ENCODE measurements around the gene MYL5. TPM values are rescaled to one million over a fixed set of nuclear protein-coding genes. Genes with fewer than 3 reads are reported as not detected.

Gene MYL5
- polyA plus RNA-seq, 1 donor from 2014 or later = 15.1 TPM

GRCh38 chr4:722851-723360 lies 48.6 kb downstream of the MYL5 start:
- TF ChIP-seq RAD21 (conservative IDR thresholded peaks at IDR 0.05) = no peak
- no peak for TF ChIP-seq EZH2 (IDR thresholded peaks at IDR 0.05; ENCODE audit: borderline replicate concordance, insufficient read depth, low read length, poor library complexity, severe bottlenecking)
- TF ChIP-seq TAF1 (IDR thresholded peaks at IDR 0.05; ENCODE audit: low read depth) = no peak
- no peak for TF ChIP-seq SMC3 (conservative IDR thresholded peaks at IDR 0.05; ENCODE audit: poor library complexity)
- no peak for TF ChIP-seq MXI1 (conservative IDR thresholded peaks at IDR 0.05; ENCODE audit: poor library complexity, severe bottlenecking)
- TF ChIP-seq EP300 (conservative IDR thresholded peaks at IDR 0.05; ENCODE audit: poor library complexity, severe bottlenecking) = no peak
- TF ChIP-seq POLR2AphosphoS5 (IDR thresholded peaks at IDR 0.05) = no peak
- TF ChIP-seq, protein P1, sequence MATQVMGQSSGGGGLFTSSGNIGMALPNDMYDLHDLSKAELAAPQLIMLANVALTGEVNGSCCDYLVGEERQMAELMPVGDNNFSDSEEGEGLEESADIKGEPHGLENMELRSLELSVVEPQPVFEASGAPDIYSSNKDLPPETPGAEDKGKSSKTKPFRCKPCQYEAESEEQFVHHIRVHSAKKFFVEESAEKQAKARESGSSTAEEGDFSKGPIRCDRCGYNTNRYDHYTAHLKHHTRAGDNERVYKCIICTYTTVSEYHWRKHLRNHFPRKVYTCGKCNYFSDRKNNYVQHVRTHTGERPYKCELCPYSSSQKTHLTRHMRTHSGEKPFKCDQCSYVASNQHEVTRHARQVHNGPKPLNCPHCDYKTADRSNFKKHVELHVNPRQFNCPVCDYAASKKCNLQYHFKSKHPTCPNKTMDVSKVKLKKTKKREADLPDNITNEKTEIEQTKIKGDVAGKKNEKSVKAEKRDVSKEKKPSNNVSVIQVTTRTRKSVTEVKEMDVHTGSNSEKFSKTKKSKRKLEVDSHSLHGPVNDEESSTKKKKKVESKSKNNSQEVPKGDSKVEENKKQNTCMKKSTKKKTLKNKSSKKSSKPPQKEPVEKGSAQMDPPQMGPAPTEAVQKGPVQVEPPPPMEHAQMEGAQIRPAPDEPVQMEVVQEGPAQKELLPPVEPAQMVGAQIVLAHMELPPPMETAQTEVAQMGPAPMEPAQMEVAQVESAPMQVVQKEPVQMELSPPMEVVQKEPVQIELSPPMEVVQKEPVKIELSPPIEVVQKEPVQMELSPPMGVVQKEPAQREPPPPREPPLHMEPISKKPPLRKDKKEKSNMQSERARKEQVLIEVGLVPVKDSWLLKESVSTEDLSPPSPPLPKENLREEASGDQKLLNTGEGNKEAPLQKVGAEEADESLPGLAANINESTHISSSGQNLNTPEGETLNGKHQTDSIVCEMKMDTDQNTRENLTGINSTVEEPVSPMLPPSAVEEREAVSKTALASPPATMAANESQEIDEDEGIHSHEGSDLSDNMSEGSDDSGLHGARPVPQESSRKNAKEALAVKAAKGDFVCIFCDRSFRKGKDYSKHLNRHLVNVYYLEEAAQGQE (IDR thresholded peaks at IDR 0.05; ENCODE audit: borderline replicate concordance) = no peak
- TF ChIP-seq CTCF (IDR thresholded peaks at IDR 0.05; ENCODE audit: poor library complexity, severe bottlenecking) = no peak
- H4K20me1 ChIP-seq (ENCODE audit: insufficient read depth) = peaks cover 20% of the 10 kb centered on the region
- H3K9ac ChIP-seq (ENCODE audit: low read length) = no peak overlapping the region
- no peak overlapping the region for H3K4me2 ChIP-seq (ENCODE audit: low read length)
- no peaks in the 10 kb centered on the region for H3K27me3 ChIP-seq (ENCODE audit: insufficient read depth, low read depth, low read length)
- H3F3A ChIP-seq (ENCODE audit: insufficient read depth, low read length, poor library complexity, severe bottlenecking) = no peaks in the 10 kb centered on the region
- H3K9me2 ChIP-seq (ENCODE audit: insufficient read depth, low read length) = no peaks in the 10 kb centered on the region
- H3K79me2 ChIP-seq (replicated peaks; ENCODE audit: insufficient read depth, low read length) = peaks cover 55% of the 10 kb centered on the region
- no peak overlapping the region for H3K4me3 ChIP-seq (ENCODE audit: low read length)
- no peak overlapping the region for H2AFZ ChIP-seq (ENCODE audit: low read depth, low read length)
- no peak overlapping the region for H3K27ac ChIP-seq (ENCODE audit: low read length)
- H3K36me3 ChIP-seq (ENCODE audit: insufficient read depth, low read length) = no peaks in the 10 kb centered on the region
- H3K9me3 ChIP-seq (ENCODE audit: low read length) = no peaks in the 10 kb centered on the region

DNA sequence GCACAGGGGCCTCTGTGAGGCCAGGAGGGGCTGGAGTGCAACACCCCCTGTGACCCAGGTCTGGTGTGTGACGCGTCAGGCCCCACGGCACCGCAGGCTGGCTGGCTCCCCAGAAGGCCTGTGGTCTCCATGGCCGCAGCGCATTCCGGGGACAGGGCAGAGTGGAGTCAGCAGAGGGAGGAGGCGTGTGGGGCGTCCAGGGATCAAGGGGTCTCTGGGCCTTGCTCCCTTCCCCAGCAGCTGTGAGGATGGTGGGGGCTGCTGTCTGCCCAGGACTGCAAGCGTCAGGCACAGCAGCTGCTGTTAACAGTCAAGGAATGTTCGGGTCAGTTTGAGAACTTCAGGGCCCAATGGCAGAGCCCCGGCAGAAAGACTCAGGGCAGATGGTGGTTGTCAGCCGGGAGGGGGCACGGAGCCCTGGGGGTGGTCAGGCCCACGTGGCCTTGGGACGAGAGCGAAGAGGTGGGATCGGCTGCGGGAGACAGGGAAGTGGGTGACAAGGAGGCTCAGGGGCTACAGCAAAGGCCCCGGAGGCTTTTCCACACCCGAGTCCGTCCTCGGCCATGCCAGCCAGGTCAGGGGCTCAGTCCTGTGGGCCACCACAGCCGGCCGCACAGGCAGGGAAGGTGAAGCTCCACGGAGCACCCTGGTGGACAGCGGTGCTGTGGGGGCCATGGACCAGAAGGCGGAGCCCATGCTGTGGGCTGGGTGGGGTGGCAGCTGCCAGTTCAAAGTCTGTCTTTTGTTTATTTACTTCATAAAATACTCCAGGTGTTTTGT lies 49.6 kb downstream of the MYL5 start:
- no peak overlapping the region for H3K9ac ChIP-seq (ENCODE audit: low read length)
- TF ChIP-seq TAF1 (IDR thresholded peaks at IDR 0.05; ENCODE audit: low read depth) = no peak
- H3K9me2 ChIP-seq (ENCODE audit: insufficient read depth, low read length) = no peaks in the 10 kb centered on the region
- H3K36me3 ChIP-seq (ENCODE audit: insufficient read depth, low read length) = no peaks in the 10 kb centered on the region
- peaks cover 55% of the 10 kb centered on the region for H3K79me2 ChIP-seq (replicated peaks; ENCODE audit: insufficient read depth, low read length)
- no peak overlapping the region for H2AFZ ChIP-seq (ENCODE audit: low read depth, low read length)
- no peaks in the 10 kb centered on the region for H3K9me3 ChIP-seq (ENCODE audit: low read length)
- H3K4me3 ChIP-seq (ENCODE audit: low read length) = no peak overlapping the region
- H3F3A ChIP-seq (ENCODE audit: insufficient read depth, low read length, poor library complexity, severe bottlenecking) = no peaks in the 10 kb centered on the region
- H4K20me1 ChIP-seq (ENCODE audit: insufficient read depth) = peaks cover 13% of the 10 kb centered on the region
- no peak overlapping the region for H3K4me2 ChIP-seq (ENCODE audit: low read length)
- H3K27me3 ChIP-seq (ENCODE audit: insufficient read depth, low read depth, low read length) = no peaks in the 10 kb centered on the region
- no peak overlapping the region for H3K27ac ChIP-seq (ENCODE audit: low read length)

All from neural cell (in vitro differentiated cells).